Right atrium auricular region (tissue), 2 donors: ENCODE data around the gene MKS1. TPM values are rescaled to one million over a fixed set of nuclear protein-coding genes. Genes with fewer than 3 reads are reported as not detected.

ENCODE experiments used
- DNase-seq: peaks from one replicate; pipeline ENCODE4 v3.0.0-alpha.2; 2019; ENCODE audit warnings: low spot score
- H3K27ac ChIP-seq, 2 donors: fragments of 200-600 bp; sonication (generic); 1 replicate in 1 of 2; 2 replicates in 1 of 2; pipeline ENCODE4 v1.5.1; 2016 to 2019
- H3K27me3 ChIP-seq, 2 donors: fragments of 200-600 bp; sonication (generic); one replicate each; pipeline versions ENCODE4 v1.5.1 to v1.6.0; 2017 to 2019
- H3K36me3 ChIP-seq: fragments of 200-600 bp; sonication (generic); one replicate; pipeline ENCODE4 v1.5.1; 2016
- H3K4me1 ChIP-seq, 2 donors: fragments of 200-600 bp; sonication (generic); one replicate each; pipeline versions ENCODE4 v1.5.1 to v1.6.0; 2017 to 2019
- H3K4me3 ChIP-seq, 2 donors: fragments of 200-600 bp; sonication (generic); 1 replicate in 1 of 2; 2 replicates in 1 of 2; pipeline ENCODE4 v1.5.1; 2017 to 2019; ENCODE audit warnings: mild to moderate bottlenecking in 1 of 2, moderate library complexity in 1 of 2
- H3K9me3 ChIP-seq, 2 donors: fragments of 200-600 bp; sonication (generic); one replicate each; pipeline ENCODE4 v1.5.1; 2019
- CTCF ChIP-seq, 2 donors: fragments of 200-600 bp; sonication (generic); IDR thresholded peaks; one replicate each; pipeline ENCODE4 v1.5.1; 2019; ENCODE audit warnings: antibody characterized with exemption in 2 of 2
- total RNA-seq, 2 donors: library from RNA; depleted of rRNA; stranded (reverse); fragments of >200 nt; gene quantifications; one replicate each; pipeline ENCODE4 v1.1.0, GENCODE V29; 2016

MKS1 gene
- total RNA-seq, 2 donors from 2014 or later = 4.8 to 6.4 TPM

DNA sequence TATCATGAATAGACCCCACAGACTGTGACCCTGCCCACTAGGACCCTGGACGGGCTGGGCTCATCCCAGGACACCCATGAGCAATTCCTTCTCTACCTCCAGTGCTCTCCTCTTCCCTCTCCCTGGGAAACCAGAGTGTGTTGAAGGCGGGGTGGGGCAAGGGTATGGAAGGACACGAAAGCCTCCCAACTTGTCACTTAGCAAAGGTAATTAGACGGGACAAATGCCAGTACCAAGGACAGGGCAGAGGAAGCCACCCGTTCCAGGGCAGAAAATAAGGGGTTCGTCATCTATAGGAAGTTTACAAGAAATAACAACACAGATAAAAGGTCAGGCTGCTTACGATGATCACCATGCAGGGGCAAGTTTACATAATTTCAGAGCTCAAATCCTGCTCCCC lies 31.4 kb downstream of the MKS1 start:
- Histone ChIP-seq H3K4me1 (peaks cover 0 to 8% of the 10 kb centered on the region in 2 donors), H3K27me3 (no peaks in the 10 kb centered on the region), H3K4me3 (no peak overlapping the region), H3K27ac (no peak overlapping the region), H3K9me3 (no peaks in the 10 kb centered on the region), H3K36me3 (no peaks in the 10 kb centered on the region)
- no peak for DNase-seq
- no peak for TF ChIP-seq CTCF (IDR thresholded peaks at IDR 0.05)

DNA sequence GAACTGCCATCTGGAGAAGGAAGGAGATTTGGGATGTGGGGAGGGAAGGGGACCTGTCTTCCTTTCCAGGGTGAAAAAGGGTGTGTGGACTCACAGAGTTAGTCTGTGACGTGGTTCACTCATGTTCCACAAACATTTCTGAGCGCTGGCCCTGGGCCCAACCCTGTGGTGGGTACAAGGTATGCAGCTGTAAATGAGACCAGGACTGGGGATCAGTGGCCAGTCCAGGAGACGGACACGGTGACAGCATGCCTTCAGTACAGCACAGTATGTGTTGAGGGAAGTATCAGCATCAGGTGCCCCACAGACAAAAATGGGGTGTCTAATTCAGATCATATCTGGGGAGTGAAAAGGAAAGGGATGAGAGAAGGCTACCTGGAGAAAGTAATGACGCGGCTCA lies 32.0 kb downstream of the MKS1 start:
- peaks cover 0 to 8% of the 10 kb centered on the region in 2 donors for H3K4me1 ChIP-seq
- H3K27ac ChIP-seq = no peak overlapping the region
- no peak overlapping the region for H3K4me3 ChIP-seq
- TF ChIP-seq CTCF (IDR thresholded peaks at IDR 0.05) = no peak
- no peaks in the 10 kb centered on the region for H3K36me3 ChIP-seq
- no peak for DNase-seq
- no peaks in the 10 kb centered on the region for H3K9me3 ChIP-seq
- no peaks in the 10 kb centered on the region for H3K27me3 ChIP-seq

DNA sequence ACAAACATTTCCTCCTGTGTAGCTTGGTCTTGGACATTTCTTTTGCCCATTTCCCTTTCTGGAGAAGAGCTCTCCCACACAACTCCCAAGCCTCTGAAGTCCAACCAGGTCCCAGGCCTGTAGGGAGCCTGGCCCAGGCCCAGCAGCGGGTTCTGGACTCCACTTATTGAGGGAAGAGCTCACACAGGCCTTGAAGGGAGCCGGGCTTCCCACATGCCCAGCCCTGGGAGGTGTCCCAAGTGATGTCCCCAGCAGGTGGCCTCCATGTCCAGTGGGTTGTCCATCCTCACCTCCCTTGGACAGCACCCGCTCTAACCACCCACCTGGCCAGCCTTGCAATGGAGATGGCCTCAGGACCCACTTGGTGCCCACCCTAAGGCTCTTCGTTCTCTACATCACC lies 32.5 kb downstream of the MKS1 start:
- Histone ChIP-seq H3K9me3 (no peaks in the 10 kb centered on the region), H3K27ac (no peak overlapping the region), H3K27me3 (no peaks in the 10 kb centered on the region), H3K4me3 (no peak overlapping the region), H3K36me3 (no peaks in the 10 kb centered on the region), H3K4me1 (peaks cover 0 to 8% of the 10 kb centered on the region in 2 donors)
- no peak for DNase-seq
- TF ChIP-seq CTCF (IDR thresholded peaks at IDR 0.05) = no peak

- H3K9me3 ChIP-seq = no peaks in the 10 kb centered on the region
- no peaks in the 10 kb centered on the region for H3K27me3 ChIP-seq
- no peak for TF ChIP-seq CTCF (IDR thresholded peaks at IDR 0.05)
- H3K4me1 ChIP-seq = peaks cover 0 to 8% of the 10 kb centered on the region in 2 donors
- H3K27ac ChIP-seq = no peak overlapping the region
- no peak for DNase-seq
- no peaks in the 10 kb centered on the region for H3K36me3 ChIP-seq
- no peak overlapping the region for H3K4me3 ChIP-seq
Observed at GRCh38 chr17:58184986-58185761, 33.9 kb downstream of the MKS1 start.

GRCh38 chr17:58184308-58184985 lies 34.6 kb downstream of the MKS1 start:
- Histone ChIP-seq H3K9me3 (no peaks in the 10 kb centered on the region), H3K4me3 (no peak overlapping the region), H3K27me3 (no peaks in the 10 kb centered on the region), H3K4me1 (peaks cover 0 to under 1% of the 10 kb centered on the region in 2 donors), H3K27ac (no peak overlapping the region), H3K36me3 (no peaks in the 10 kb centered on the region)
- TF ChIP-seq CTCF (IDR thresholded peaks at IDR 0.05) = no peak
- no peak for DNase-seq
